ENCODE results near the gene CYP2U1. TPM values are rescaled to one million over a fixed set of nuclear protein-coding genes. Genes with fewer than 3 reads are reported as not detected.

Gene CYP2U1
- total and polyA plus RNA-seq, 2 of the 4 experiments (the other 2 are of a cell fraction) = 6.1 to 11.1 TPM

GRCh38 chr4:107987916-107988762 lies 56.8 kb downstream of the CYP2U1 start (continued):
- no peak for TF ChIP-seq USF2 (IDR thresholded peaks at IDR 0.05; ENCODE audit: low read depth, low read length)

- Histone ChIP-seq H3K27ac (ENCODE audit: insufficient read depth, low read length) (no peak overlapping the region), H3K36me3 (ENCODE audit: control insufficient read depth, insufficient read depth, low read length) (no peaks in the 10 kb centered on the region), H3K4me3 (ENCODE audit: insufficient read depth, low read depth, low read length) (no peak overlapping the region), H2AK9ac (replicated peaks; ENCODE audit: low read depth, low read length, poor library complexity) (no peak overlapping the region), H3K18ac (ENCODE audit: low read depth, low read length) (no peak overlapping the region), H2AFZ (replicated peaks; ENCODE audit: low read length, poor library complexity) (no peak overlapping the region), H3K79me1 (ENCODE audit: low read depth in 1 of 2, low read length in 2 of 2) (peaks cover 5 to 8% of the 10 kb centered on the region in 2 experiments; a peak in 2 of 4 replicates), H3K56ac (ENCODE audit: extremely low read depth, insufficient read depth, low read length) (no peak overlapping the region), H4K5ac (ENCODE audit: low read depth, low read length) (no peak overlapping the region), H4K20me1 (ENCODE audit: insufficient read depth, low read length) (no peaks in the 10 kb centered on the region), H3K4me1 (ENCODE audit: control insufficient read depth, insufficient read depth, low read length) (no peaks in the 10 kb centered on the region), H3K14ac (replicated peaks; ENCODE audit: low read depth, low read length) (no peak overlapping the region), H4K91ac (ENCODE audit: insufficient read depth, low read depth, low read length) (no peak overlapping the region), H3K9ac (ENCODE audit: low read depth, low read length) (no peak overlapping the region), H3K4me2 (ENCODE audit: low read depth, low read length) (no peak overlapping the region), H4K8ac (ENCODE audit: low read depth in 2 of 2, low read length in 2 of 2) (no peak overlapping the region), H3K27me3 (ENCODE audit: control insufficient read depth, insufficient read depth, low read length) (no peaks in the 10 kb centered on the region; the same call in 1 of the 2 replicates), H3K4ac (ENCODE audit: low read depth, low read length) (no peak overlapping the region), H2BK120ac (ENCODE audit: low read depth, low read length) (no peak overlapping the region), H3K9me3 (ENCODE audit: control insufficient read depth, insufficient read depth, low read length) (no peaks in the 10 kb centered on the region), H2BK15ac (ENCODE audit: low read depth, low read length) (no peak overlapping the region), H3K23ac (ENCODE audit: low read depth, low read length) (no peak overlapping the region), H2BK5ac (ENCODE audit: low read depth, low read length, poor library complexity, severe bottlenecking) (no peak overlapping the region), H2AK5ac (ENCODE audit: low read depth, low read length) (no peak overlapping the region), H2BK20ac (ENCODE audit: low read depth, low read length) (no peak overlapping the region), H3K9me1 (ENCODE audit: insufficient read depth, low read length) (no peaks in the 10 kb centered on the region)
- POLR2A ChIA-PET (ENCODE audit: unreplicated experiment) = no interaction called here
- DNase-seq (no peak), ATAC-seq (ENCODE audit: low read depth) (no peak)
- intact Hi-C loops (cut with micrococcal nuclease) = loop anchor here (5.0 kb wide), 1 partner anchor 56 kb away; the partner anchor contains the start of gene CYP2U1
- WGBS, 2 experiments (ENCODE audit: extremely low coverage in 2 of 2, insufficient read length in 1 of 2) = 57% methylated on average over 5 of the region's 5 CpGs; no CpG with 5 or more reads in 1 of the 2 experiments
- no peak for TF ChIP-seq CEBPB (IDR thresholded peaks at IDR 0.05; ENCODE audit: low read depth, low read length)
- TF ChIP-seq RFX5 (IDR thresholded peaks at IDR 0.05; ENCODE audit: low read depth, low read length) = no peak
- no peak for TF ChIP-seq SMC3 (IDR thresholded peaks at IDR 0.05; ENCODE audit: low read depth, low read length)
- TF ChIP-seq NFE2L2 (IDR thresholded peaks at IDR 0.05; ENCODE audit: low read depth, low read length) = no peak
- TF ChIP-seq POLR2A (IDR thresholded peaks at IDR 0.05; ENCODE audit: low read depth, low read length) = no peak
- TF ChIP-seq BHLHE40 (IDR thresholded peaks at IDR 0.05; ENCODE audit: low read depth, low read length) = no peak
- TF ChIP-seq ELK1 (IDR thresholded peaks at IDR 0.05; ENCODE audit: borderline replicate concordance, low read depth, low read length) = no peak
- no peak for TF ChIP-seq USF2 (IDR thresholded peaks at IDR 0.05; ENCODE audit: low read depth, low read length)
- no TSS peak for BruUV-seq (replicated peaks)
- in situ Hi-C loops (cut with MboI; ENCODE audit: low sequenced_read_pairs) = no loop called here
- dilution Hi-C loops (cut with HindIII; ENCODE audit: low sequenced_read_pairs, unreplicated experiment) = no loop called here
- CTCF ChIA-PET = no interaction called here
These were observed 57.4 kb downstream of the CYP2U1 start for GRCh38 chr4:107988763-107989035.
